GM21619 (cell line): ENCODE measurements around the gene DNAJC5.
"Not testable (repeated sequence)": the region's sequence is repeated elsewhere in the genome, so short reads cannot be mapped to it uniquely, and the experiment has no call there.

ENCODE experiments used
- ATAC-seq: cut with Tn5 transposase; IDR thresholded peaks from one replicate; pipeline ENCODE4 v1.9.1; 2021; ENCODE audit not compliant: unreplicated experiment

DNAJC5 gene

DNA sequence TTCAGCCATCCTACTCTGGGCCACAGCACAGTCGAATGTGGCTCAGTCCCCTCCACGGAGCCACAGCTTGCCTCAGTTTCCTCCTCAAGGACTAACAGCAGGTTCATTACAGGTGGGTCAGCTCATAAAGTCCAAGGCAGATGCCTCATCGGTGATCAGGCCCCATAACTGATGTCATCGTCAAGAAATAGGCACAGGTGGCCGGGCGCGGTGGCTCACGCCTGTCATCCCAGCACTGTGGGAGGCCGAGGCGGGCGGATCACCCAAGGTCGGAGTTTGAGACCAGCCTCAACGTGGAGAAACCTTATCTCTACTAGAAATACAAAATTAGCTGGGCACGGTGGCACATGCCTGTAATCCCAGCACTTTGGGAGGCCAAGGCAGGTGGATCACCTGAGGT is 57.8 kb downstream of the DNAJC5 start:
- ATAC-seq: no peak

DNA sequence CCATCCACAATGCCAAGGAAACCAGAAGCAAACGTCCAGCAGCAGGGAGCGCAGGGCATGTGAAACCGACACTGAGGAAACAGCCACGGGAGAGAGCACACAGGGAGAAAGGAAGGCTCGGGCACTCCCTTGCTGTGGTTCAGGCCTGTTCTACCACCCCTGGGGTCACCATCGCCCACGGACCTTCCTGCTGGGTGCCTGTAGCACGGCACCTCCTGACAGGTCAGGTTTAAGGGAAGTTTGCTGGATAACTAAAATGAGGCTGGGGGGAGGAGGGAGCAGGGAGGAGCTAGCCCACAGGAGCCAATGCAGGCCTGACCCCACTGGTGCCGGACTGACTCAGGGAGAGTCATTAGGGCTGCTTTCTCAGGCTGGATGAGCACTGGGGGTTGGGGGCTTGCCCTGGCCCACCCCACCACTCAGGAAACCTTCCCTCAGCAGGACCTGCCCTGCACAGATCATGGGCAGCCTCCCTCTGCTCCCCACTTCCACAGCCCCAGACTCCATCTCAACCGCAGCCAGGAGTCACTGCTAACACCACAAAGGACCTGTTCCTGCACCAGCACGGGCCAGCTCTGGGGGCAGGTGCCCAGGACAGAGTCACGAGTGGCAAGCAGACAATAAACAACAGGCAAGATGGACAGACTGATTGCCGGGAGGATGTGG is 59.0 kb downstream of the DNAJC5 start:
- no peak for ATAC-seq

DNA sequence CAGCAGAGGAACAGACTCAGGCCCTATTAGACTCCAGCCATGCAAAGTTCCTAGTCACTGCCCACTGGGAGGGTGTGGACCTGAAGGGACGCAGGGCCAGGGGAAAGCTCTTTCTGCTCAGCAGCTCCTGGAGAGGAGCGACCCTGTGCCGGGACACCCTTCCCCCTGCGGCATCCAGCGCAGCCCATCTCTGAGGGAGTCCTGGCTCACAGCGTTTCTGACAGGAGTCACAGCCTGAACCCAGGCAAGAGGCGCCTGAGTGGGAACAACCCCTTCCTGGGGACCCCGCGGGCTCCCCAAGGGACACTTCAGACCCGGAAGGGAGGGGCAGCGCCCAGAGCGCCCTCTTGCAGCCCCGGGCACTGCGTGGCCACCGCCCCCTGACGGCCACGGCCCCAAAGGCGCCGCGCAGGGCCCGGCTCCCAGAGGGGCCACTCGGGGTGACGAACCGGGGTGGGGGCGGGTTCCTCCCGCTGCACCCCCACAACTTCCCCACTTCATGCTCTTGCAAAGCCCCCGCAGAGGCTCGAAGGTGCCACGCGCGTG is 60.4 kb downstream of the DNAJC5 start:
- peak; percentile 10 for ATAC-seq

DNA sequence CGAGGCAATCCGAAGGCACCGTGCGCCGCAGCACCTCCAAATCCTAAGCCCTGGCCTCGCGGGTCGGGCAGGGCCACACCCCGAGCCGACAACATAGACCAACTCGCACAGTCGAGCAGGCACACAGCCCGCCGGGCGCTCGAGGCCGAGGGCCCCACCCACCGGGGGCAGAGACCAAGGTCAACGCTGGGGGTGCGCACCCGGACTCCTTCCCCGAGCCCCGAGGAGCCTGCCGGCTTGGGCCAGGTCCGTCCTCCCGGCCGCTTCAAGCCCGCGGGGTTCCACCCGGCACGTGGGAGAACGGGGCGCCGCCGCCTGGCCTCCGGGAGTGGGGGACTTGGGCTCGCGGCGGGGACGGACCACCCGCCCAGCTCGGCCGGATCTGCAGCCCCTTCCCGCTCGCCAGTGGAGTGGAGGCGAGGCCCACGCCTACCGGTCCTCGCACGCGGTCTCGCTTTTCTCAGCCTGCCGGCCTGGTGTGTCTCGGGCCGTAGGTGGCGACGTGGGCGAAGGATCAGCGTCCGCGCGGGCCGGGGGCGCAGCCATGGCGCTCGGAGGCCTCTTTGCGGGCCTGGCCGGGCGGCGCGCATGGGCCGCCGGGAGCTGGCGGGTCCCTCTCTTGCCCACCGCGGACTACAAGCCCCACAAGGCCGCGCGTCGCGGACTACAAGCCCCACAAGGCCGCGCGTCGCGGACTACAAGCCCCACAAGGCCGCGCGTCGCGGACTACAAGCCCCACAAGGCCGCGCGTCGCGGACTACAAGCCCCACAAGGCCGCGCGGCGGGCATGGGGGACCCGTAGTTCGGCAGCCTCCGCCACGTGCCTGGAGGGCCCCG is 61.1 kb downstream of the DNAJC5 start, which contains the start of gene UCKL1:
Gene UCKL1 (minus strand): TSS at position 590 of the 837 bp plus-strand sequence. CDS start 44 bp downstream, at position 546.
- ATAC-seq: peak; percentile 61

DNA sequence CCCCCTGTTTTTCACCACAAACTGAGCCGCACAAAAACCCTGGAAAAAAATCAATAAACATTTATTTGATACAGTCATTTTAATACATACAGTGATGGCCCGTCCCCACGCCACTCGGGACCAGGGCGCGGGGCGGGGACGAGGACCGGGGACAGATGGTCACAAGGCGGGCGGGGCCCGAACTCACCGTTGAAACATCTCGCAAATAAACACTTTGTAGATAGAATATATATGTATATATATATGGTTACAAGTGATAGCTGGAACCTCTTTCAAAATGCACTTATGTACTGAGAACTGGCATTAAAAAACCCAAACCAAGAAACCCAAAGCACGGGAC is 61.7 kb downstream of the DNAJC5 start:
- peak; percentile 8 for ATAC-seq

DNA sequence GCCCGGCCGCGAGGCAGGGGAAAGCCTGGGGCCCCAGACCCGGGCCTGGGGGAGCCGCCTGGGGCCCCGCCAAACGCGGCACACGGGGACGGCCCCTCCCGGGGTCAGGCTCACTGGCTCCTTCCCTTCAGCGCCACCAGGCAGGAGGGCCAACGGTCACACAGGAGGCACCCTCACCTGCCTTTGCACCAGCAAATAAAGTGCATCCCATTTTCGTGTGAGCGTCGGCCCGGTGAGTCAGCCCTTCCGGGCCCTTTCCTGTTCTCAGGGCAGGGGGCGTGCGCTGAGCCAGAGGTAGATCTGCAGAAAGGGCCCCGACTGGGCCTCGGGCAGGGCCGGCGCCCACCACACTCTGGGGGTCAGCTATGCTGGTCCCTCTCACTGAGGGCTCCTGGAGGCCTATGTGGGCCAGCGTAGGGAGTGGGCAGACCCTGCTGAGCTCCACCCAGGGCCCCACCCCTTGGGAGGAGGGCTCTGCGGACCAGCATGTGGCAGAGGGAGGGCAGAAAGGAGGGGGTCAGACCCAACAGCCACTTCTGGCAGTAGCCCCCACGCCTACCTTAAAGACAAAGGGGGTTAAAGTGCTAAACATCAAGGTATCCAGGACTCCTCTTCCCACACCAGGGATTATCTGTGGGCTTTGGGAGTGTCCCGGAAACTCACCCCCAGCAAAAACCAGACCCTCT is 62.2 kb downstream of the DNAJC5 start:
- peak; percentile 14 for ATAC-seq

DNA sequence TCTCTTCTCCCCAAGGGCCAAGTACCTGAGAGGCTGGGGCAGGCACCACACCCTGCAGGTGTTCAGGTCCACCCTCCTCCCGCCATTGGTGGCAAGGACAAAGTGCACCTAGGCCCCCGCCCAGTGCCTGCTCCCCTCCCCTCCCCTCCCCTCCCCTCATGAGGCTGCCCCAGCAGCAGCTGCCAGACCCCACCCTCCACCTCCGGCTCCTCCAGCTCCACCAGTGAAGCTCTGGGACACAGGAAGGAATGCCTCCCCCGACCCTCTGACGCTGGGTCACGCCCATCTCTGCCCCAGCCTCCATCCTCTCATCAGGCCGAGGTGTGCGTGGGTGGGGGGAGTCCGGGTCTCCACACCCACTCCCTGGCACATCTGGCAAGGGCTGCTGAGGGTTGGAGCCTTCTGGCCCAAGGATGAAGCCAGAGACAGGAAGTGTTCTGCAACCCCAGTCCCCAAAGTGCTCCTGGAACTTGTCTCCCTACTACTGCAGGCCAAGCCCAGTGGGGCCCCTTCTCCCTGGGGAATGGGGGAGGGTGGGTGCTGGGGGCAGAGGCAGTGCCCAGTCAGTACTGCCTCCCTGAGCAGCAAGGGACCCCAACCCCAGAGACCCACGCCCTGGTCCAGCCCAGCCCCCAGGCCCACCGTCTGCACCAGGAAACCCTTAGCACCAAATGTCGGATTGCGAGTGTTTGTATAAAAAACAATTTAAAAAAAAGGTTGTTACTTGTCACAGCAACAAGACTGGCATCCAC is 62.9 kb downstream of the DNAJC5 start:
- ATAC-seq: no peak

DNA sequence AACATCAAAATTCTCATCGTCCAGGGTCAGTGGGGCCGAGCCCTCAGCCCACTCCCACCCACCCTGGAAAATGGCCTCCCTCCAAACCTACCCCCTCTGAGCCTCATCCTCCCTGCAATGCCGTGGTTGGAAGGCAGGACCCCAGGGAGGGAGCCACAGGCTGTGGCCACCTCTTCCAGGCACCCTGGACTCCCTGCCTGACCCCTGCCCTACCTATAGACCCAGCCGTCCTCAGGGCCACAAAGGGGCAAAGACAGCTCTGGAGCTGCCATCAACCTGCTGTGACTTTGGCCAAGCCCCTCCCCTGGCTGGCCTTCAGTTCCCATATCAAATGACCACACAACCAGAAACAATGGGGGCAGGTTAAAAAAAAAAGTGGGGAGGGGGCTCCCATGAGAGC is 63.5 kb downstream of the DNAJC5 start:
- no peak for ATAC-seq

DNA sequence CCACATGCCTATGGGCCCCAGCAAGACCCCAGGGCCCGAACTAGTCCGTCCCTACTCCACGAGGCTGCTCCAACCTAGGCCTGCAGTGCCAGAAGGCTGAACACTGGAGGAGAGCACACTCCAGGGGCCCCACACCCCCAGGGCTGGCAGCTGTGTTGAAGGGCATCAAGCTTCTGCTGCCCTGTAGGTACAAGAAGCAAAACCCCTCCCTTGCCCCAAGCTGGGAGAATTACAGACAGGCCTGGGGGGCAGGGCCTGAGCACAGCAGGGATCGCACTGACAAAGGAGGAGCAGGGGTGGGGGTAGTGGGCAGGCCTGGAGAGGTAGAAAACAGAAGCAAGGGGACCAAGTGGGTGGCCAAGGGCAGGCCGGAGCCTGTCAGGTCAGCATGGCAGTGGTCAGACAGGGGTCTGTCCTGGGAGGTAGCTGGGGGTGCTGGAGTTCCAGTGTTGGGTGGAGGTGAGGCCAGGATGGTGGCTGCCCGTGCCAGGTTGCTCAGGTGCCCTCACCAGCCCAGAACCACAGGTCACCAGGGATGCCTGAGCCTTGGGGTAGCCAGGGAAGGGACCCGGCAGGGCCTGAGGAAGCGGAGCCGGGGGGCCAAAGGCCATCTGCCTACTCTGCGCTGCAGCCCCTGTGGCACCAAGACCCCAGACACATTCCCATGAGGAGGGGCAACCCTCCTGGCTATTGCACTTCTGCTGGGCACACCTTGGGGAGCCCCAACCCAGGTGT is 64.2 kb downstream of the DNAJC5 start:
- no peak for ATAC-seq

DNA sequence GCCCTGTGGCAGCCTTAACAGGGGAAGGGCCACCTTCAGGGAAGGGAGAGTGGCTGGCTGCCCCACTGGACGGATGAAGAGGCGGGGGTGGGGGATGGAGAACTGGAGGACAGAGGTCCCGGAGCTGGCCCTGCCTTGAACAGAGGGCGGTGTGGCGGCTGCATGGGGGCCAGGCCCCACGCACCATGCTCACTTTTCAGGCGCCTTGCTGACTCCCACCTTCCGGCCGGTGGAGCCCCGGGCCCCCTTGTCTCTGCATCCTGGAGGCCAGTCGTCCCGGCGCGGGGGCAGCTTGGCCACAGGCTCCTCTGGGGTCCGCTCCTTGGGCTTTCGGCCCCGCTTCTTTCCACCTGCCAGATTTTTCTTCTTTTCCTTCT is 64.8 kb downstream of the DNAJC5 start:
- ATAC-seq: no peak

DNA sequence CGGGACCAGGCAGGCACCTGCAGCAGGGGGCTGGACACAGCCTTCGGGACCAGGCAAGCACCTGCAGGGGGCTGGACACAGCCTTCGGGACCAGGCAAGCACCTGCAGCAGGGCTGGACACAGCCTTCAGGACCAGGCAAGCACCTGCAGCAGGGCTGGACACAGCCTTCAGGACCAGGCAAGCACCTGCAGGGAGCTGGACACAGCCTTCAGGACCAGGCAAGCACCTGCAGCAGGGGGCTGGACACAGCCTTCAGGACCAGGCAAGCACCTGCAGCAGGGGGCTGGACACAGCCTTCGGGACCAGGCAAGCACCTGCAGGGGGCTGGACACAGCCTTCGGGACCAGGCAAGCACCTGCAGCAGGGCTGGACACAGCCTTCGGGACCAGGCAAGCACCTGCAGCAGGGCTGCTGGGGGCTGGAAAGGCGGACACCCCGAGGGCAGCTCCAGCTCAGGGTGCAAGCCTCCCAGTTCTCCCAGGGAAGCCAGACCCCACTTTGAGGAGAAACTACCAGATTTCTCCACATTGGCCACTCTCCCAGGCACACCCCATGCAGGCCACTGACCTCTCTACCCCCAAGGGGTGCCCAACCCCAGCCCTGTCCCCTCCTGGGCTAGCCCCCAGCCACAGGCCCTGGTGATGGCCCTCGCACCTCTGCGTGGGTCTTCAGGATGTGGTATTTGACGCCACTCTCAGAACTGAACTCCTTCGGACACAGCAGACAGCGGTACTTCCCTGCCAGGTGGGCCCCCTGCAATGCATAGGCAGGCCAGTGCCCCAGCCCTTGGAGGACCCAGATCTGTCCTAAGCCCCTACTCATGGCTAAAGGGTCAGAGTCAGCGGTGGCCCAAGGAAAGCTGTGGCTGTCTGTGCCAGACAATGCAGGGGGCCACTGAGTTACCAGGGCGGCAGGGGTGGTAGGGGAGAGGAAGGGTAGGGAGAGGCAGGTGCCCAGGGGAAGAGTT is 66.0 kb downstream of the DNAJC5 start:
- not testable (repeated sequence) for ATAC-seq

DNA sequence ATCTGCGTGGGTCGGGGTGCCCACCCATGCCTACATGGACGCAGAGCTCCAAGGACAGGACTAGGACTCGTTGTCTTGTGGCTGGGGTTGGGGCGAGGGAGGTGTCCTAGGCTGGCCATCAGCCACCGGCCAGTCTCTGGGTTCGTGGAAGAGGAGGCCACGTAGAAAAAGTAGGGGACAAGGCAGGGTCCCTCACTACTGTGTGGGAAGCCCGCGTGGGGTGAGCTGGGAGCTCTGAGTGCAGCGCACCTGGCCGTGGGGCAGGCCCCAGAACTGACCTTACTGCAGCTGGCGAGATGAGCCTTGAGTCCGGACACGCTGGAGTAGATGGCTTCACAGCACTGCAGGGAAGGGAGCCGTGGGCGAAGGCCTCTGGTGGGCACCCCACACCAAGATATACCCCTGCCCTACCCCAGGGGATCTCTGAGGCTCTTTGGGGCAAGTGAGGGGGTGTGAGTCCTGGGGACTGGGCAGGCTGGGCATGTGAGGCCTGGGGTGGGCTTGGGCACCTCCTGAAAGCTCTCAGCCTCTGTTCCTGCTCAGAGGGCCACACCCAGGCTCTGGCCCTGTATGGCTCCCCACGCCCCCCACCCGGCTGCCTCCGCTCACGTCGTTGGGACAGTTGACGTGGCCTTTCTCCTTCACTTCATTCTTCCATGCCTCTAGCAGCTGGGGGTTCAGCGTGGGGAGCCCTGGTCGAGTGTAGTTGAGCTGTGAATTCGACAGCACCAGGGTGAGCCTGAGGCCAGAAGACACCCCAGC is 66.9 kb downstream of the DNAJC5 start:
- ATAC-seq: no peak

DNA sequence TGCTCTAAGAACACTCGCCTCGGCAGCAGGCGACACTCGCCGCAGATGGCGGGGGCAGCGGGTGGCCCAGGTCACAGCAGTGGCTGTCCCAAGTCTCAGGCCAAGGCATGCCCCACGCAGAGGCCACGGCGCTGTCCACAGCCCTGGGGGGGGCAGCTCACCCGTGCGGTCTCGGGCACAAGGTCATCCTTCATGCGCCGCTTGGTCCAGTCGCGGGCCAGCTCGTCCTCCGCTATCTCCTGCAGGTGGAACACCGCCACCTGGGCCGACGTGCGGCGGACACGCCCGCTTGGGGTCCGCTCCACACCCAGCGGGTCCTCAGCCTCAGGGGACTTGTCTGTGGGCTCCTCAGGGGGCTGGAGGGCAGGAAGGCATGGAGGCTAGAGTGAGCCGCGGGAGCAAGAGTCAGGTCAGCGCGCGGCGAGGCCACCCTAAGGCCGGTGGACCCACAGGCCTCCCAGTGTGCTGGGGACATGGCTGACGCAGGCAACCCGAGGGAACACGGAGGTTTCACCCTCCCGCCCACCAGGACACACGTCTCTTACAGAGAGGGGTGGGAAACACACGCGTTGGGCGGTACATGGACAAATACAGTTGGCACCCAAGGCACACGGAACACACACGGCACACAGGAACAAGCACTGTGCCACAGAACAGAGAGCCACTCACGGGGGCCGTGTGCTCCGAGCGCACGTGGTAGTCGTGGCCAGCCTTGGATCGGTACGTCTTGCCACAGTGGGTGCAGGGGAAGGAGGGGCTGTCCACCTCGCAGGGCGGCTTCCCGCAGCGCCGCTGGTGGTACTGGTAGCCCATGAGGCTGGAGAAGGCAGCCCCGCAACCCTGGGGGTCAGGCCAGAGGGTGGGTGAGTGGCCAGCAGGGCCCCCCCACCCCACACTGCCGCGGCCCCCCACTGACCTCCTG is 67.8 kb downstream of the DNAJC5 start:
- ATAC-seq: no peak

DNA sequence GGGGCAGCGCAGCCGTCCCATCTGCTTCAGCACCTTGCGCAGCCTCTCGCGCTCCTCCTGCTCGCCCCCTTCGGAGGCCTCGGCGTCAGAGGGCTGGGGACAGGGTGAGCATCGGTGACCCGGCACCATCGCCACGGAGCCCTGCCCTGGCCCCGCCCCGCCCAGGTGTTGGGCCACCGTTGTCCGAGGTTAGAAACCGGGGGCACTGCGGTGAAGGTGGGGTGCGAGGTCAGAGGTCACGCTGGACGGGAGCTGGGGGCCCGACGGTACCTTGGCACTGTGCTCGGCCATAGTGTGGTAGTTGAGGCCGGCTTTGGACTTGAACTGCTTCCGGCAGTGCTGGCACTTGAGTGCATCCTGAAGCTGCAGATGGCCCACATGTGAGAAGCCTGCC is 68.4 kb downstream of the DNAJC5 start:
- ATAC-seq: no peak

DNA sequence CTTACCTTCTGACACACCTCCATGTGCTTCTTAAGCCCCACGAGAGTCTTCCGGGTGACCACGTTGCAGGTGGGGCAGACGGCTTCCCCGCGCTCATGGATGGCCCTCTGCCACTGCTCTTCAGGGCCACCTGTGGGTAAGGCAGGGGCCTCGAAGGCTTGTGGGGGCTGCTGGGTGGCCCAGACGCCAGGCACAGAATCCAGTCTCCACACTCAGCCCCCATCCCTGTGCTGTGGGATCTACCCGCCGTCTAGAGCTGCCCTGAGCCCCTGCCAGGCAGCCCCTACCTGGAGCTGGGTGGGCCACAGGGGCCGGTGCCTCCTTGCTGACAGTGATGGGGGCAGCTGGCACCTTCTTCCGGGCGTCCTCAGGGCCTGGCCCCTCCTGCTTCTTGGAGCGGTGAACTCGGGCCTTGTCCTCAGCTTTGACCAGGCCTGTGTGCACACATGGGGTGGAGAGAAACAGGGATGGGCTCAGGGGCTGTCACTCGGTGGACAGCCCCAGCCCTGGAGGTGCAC is 68.9 kb downstream of the DNAJC5 start:
- no peak for ATAC-seq

DNA sequence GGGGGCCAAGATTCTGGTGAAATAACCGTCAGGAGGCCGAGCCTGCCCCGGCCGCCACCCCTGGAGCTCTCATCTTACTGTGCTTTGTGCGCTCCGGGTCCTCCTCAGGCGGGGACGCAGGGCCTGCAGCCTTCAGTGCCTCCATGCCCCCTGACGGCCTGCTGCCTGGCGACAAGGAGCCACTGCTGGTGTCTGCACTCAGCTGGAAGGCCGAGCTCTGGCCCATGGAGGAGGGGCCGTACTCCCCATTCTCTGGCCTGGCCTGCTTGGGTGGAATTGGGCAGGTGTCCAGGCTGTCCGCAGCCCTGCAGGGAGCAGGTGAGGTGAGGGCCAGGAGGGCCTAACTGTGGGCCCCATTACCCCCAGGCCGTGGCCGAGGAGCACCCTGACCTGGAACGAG is 69.5 kb downstream of the DNAJC5 start:
- ATAC-seq: no peak
